SKM-1 treated with dmso at 0.1 percent for 144 hours (cell line): ENCODE measurements around the gene SNX5.

ENCODE experiments used
- DNase-seq: peaks from one replicate; lab custom pipeline; 2025; ENCODE audit not compliant: unreplicated experiment; lab: John Stamatoyannopoulos, UW

The SNX5 gene

DNA sequence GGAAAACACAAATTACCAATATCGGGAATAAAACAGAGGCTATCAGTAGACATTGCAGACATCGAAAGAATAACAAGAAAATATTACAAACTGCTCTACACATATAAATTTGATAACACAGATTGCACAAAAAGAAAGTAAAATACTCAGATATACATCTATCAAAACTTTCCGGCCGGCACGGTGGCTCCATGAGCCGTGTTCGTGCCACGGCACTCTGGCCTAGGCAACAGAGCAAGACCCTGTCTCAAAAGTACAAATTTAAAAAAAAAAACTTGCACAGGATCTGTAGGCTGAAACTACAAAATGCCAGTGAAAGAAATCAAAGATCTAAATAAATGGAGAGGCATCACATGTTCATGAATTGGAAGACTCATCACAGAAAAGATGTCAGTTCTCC, 49.4 kb downstream of the SNX5 start:
- DNase-seq: no peak

DNA sequence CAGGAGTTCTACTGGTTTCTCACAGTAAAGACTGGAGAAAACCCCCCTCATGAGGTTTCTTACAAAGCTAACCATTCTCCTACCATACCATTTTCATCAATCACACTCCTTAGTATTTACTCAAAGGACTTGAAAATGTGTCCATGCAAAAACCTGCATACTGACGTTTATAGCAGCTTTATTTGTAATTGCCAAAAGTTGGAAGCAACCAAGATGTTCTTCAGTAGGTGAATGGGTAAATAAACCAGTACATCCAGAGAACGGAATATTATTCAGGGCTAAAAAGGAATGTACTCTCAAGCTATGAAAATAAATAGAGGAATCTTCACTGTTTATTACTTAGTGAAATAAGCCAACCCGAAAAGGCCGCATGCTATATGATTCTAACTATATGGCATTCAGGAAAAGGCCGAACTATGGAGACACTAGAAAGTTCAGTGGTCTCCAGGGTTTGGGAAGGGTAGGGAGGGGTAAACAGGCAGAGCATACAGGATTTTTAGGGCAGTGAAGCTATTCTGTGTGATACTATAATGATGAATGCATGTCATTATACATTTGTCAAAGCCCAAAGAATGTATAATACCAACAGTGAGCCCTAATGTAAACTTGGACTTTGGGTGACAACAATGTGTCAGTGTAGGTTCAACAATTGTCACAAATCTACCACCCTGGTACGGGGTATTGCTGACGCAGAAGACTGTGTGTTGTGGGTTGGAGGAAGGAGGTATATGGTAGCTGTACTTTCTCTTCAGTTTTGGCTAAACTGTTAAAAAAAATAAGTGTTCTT, 50.6 kb downstream of the SNX5 start:
- DNase-seq: no peak

DNA sequence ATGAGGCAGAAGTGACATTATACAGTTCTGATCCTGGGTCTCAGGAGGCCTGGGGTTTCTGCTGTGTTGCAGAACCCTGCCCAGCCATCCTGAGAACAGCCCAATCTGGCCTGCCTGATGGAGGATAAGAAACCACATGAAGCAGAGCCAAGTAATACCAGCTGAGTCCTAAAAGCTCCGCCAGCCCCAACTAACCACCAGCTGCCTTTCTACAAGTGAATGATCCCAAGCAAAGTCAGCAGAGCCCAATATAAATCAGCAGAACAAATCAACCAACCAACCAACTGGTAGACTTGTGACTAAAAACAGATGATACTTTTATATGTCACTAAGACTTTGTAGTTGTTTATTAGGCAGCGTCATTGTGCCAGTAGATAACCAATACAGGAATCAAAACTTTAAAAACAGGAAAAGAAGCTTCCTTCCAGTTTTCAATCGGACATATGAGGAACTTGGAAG, 52.1 kb downstream of the SNX5 start:
- no peak for DNase-seq

DNA sequence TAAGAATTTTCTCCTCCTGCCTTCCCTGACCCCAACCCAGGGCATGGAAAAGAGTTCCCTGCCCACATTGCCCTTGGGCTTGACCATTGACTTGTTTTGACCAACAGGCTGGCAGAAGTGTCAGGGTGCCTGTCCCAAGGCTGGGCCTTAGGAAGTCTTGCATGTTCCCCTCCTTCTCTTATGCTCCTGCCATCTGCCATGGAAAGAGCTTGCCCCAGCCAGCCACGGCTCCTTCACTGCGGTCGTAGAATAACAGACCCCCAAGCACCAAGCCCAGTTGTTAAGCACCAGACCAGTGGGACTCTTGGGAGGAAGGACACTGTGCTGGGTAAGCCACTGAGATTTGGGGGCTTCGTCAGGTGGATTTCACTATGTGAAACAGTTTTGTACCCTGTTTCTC, 53.6 kb downstream of the SNX5 start:
- no peak for DNase-seq

DNA sequence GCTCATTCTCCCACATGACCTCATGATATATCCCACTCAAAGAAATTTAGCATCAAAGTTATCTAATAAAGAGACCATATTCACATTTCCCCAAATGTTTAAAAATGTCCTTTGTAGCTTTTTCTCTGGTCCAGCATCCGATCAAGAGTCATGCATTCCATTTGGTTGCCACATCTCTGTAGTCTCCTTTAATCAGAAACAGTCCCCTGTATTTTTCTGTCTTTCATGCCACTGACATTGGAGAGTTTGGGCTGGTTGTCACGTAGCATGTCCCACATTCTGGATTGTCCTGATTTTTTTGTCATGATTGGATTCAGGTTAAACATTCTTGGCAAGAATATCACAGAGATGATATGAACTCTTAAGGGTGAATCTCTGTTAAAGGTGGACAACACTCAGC, 55.7 kb downstream of the SNX5 start:
- no peak for DNase-seq

DNA sequence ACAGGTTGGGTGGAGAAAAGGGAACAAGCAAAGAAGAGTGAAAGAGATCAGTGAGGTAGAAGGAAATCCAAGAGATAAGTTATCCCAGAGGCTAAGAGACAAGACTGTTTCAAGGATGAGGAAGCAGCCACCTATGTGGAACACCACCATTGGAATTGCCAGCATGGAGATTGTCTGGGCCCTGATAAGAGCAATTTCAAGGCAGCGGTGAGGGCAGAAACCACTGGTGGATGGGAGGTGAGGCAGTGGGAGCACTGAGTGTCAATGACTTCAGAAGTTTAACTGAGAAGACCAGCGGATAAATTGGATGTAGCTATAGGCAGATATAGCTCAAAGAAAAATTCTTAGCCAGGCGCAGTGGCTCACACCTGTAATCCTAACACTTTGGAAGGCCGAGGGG, 56.7 kb downstream of the SNX5 start:
- DNase-seq: no peak

DNA sequence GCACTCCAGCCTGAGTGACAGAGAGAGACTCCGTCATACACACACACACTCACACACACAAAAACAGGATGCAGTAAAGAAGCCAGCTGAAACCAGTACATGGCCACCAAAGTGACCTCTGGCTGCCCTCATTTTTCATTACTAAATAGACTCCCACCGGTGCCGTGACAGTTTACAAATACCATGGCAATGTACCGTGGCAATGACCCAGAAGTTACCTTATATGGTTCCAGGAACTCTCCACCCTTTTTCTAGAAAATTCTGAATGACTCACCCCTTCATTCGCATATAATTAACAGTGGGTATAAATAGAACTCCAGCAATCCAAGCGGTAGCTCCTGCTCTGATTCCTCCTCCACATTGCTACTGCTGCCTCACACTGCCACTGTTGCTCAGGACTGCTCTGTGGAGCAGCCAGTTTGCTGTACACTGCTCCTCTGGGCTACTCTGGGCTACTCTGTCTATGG, 57.7 kb downstream of the SNX5 start:
- DNase-seq: no peak

DNA sequence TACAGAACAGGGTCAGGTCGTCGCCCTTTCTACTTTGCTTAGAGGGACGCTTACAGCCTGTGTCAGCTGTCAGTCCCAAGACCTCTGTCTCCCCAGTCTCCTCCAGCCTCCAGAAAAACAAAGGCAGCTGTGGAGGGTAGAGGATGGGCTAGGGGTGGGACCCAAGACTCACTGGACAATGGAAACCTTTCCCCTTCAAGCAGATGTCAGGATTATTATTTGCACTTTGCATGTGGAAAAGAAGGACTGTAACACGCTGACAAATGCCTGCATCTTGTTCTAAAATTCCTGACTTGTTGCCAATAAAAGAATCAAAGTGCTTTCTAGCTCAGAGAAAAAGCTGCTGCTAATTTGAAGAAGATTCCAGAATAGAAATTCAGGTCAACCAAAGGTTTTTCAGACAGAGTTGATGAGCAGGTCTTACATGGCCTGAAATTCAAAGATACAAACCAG, 58.7 kb downstream of the SNX5 start:
- DNase-seq: no peak

DNA sequence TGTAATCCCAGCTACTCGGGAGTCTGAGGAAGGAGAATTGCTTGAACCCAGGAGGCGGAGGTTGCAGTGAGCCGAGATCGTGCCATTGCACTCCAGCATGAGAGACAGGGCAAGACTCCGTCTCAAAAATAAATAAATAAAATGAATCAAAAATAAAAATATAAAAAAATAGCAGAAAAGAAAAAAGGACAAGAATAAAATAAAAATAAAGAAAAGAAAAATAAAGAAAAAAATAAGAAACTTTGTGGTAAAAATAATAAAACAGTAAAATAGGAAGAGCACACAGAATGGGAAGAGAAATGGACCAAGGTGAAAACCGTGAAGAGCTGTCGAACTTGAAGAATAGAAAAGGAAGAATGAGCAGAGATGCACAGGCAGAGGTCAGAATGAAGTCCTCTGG, 63.0 kb downstream of the SNX5 start:
- DNase-seq: no peak

DNA sequence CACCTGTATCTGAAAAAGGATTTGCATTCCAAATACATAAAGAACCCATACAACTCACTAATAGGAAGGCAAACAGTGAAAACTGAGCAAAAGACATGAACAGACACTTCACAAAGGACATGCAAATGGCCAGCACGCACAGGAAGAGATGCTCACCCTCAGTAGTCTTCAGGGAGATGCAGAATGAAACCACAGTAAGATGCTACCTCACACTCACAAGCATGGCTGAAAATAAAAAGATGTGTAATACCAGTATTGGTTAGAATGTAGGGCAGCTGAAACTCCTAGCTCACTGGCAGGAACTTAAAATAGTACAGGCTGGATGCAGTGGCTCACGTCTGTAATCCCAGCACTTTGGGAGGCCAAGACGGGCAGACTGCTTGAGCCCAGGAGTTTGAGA, 64.6 kb downstream of the SNX5 start:
- DNase-seq: no peak

DNA sequence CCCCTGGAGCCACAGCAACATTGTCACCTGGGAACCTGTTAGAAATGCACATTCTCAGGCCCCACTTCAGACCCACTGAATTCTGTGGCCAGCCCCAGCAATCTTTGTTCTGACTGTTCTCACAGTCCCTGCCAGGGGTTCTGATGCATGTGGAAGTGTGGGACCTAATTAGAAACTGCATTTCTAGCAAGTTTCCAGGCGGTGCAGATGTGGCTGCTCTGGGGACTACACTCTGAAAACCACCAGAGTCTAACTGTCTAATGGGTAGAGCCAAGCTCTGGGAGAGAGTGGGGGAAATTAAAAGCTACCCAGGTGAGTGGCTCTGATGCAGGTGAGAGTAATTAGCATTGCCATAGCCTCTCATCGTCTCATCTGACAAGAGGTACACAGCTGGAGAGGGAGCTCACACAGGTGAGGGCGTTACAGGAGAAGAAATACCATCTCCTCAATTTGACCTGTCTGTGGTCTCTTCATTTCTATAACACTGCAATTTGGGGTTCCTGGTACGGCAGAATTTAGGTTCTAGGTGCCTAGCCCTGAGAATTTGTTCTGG, 66.0 kb downstream of the SNX5 start:
- no peak for DNase-seq

DNA sequence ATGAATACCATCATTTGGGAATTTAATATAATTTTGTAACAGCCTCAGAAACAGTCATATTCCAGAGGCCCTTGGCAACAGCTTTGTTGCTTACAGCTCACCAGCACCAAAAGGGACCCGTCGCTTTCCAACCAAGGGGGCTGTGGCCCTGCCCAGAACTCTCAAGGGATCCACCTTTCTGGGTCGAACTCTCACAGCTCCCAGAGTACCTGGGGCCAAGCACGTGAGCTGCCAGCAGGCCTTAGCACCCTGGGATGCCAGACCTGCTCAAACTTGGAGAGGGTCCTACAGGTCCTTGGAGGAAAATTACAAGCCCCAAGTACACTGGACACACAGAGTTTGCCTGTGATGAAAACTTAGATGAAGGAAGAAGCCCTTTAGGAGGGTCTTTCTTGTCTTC, 66.6 kb downstream of the SNX5 start:
- no peak for DNase-seq

DNA sequence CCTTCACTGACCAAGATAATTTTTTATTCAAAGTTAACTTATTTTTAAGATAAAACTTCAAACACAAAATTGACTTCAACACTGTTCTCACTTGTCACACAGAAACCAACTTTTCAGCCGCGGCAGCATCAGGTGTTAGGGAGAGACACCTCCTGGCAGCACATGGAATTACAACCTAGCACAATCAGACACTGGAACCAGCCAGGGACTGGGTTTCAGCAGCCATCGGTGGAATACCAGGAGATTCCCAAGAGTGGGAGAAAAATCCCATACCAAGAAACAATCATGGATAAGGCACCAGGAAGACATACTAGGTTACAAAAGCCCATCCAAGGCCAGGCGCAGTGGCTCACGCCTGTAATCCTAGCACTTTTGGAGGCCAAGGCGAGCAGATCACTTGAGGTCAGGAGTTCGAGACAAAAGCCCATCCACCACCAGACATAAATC, 70.0 kb downstream of the SNX5 start:
- peak; percentile 23 for DNase-seq

DNA sequence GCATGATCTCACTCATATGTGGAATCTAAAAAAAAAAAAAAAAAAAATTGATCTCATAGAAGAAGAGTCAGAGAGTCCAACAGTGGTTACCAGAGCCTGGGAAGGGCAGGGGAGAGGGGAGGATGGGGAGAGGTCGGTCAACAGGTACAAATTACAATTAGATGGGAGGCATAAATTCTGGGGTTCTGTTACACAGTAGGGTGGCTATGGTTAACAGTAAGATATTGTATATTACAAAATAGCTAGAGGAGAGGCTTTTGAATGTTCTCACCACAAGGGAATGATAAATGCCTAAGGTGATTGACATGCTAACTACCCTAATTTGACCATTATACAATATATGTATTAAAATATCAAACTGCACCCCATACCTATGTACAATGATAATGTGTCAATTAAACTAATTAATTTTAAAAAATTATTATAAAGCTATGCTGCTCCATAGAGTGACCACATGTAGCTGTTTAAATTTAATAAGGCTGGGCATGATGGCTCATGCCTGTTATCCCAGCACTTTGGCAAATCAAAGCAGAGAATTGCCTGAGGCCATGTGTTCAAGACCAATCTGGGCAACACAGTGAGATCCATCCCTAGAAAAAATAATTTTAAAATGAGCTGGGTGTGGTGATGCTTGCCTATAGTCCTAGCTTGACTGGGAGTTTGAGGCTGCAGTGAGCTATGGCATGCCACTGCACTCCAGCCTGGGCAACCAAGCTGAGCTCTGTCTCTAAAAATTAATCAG, 70.9 kb downstream of the SNX5 start:
- no peak for DNase-seq

DNA sequence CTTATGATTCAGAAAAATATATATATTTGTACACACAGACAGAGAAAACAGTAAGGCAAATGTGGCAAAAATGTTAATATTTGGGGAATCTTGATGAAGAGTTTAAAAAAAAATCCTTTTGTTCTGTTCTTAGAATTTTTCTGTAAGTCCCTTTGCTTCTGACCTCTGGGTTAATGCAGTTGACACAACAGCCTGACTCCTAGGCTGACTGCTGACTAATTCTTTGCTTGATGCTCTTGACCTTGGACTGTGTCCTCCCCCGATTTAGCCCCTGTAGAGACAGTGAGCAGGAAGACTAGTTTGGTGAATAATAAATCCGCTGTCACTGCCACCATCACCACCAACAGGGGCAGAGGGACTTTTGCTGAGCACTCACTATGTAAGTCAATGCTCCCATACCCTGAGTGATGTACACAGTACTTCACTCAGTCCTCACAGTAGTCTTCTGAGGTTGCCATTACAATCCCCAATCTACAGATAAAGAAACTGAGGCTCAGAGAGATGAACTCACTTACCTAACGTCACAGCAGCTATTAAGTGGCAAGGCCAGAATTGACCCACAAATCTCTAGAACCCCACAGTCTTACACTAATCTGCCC, 71.7 kb downstream of the SNX5 start:
- DNase-seq: no peak

DNA sequence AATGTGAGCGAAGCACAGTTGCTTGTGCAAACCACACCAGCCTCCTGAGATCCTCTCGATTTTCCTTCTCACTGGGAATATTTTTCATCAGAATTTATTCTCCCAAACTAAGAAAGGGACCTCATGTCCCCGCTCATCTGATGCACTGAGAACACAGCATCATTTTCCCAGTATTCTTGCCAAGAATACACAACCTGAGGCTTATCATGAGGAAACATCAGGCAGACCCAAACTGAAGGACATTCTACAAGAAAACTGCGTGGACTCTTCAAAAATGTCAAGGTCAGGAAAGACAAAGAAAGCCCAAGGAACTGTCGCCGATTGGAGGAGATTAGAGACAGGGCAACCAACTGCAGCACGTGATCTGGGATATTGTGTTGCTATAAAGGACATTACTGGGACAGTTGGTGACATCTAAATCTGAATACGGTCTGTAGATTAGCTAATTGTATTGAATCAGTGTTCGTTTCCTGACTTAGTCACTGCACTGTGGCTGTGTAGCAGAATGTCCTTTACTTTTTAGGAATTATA, 72.3 kb downstream of the SNX5 start:
- DNase-seq: no peak

DNA sequence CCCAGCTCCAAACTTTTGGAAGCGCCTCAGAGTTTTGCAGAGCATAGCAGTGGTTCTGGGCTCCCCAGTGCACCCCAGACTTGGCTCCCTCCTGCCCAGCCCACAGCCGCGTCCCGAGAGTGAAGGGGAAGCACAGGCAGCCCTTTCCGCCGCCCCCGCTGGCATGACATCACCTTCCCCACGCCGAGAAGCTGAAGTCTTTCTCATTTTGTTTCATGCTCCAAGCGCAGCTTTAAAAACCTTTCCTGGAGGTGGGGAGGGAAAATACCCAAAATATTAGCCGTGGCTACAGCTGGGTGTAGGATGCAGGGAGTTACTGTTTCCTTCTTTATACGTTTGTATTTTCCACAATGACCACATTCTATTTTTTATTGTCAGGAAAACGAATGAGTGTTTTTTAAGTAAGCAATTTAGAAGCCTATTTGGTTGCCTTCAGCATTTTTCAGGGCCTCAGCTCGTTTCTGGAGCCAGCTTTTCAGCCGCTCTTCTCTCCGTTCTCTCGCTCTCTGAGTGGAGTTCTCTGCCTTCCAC, 72.9 kb downstream of the SNX5 start:
- no peak for DNase-seq

DNA sequence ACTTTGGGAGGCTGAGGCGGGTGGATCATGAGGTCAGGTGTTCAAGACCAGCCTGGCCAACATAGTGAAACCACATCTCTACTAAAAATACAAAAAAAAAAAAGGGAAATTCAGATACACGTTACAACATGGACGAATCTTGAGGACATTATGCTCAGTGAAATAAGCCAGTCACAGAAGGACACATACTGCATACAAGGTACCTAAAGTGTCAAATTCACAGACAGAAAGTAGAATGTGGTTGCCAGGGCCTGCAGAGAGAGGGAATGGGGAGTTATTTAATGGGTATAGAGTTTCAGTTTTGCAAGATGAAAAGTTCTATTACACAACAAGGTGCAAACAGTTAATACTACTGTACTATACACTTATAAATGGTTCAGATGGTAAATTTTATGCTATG, 75.1 kb downstream of the SNX5 start:
- no peak for DNase-seq

DNA sequence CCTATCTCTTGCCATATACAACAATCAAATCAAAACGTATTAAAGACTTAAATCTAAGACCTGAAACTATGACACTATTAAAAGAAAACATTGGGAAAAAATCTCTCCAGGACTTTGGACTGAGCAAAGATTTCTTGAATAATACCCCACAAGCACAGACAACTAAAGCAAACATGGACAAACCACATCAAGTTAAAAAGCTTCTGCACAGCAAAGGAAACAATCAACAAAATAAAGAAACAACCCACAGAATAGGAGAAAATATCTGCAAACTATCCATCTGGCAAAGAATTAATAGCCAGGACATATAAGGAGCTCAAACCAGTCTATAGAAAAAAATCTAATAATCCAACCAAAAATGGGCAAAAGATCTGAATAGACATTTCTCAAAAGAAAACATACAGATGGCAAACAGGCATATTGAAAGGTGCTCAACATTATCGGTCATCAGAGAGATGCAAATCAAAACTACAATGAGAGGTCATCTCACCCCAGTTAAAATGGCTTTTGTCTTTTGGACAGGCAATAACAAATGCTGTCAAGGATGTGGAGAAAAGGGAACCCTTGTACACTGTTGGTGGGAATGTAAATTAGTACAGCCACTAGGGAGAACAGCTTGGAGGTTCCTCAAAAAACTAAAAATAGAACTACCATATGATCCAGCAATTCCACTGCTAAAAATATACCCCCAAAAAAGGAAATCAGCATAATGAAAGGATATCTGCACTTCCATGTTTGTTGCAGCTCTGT, 76.2 kb downstream of the SNX5 start:
- no peak for DNase-seq
